Natural killer cell (primary cell): ENCODE measurements around the gene PSMB11. TPM values are rescaled to one million over a fixed set of nuclear protein-coding genes. Genes with fewer than 3 reads are reported as not detected.

Experiments used
- ATAC-seq, 3 donors: fragments of 150-1000 bp in 2 of 3; fragments of 200-7000 bp in 1 of 3; cut with Tn5 transposase; 1 replicate in 1 of 3; 2 replicates in 2 of 3; pipeline ENCODE4 v1.10.0; 2021; ENCODE audit warnings: mild to moderate bottlenecking in 2 of 3, moderate library complexity in 2 of 3
- DNase-seq, 2 donors: peaks; one replicate each; pipeline versions ENCODE4 v3.0.0 to v3.0.0-alpha.2; 2013 to 2021; ENCODE audit warnings: mixed read lengths in 1 of 2
- H3K27ac ChIP-seq: one replicate; pipeline ENCODE4 v1.5.1; 2013; ENCODE audit warnings: mild to moderate bottlenecking, low read length
- H3K27me3 ChIP-seq: one replicate; pipeline ENCODE4 v1.6.1; 2013; ENCODE audit warnings: low read length; ENCODE audit not compliant: control insufficient read depth, insufficient read depth
- H3K36me3 ChIP-seq: one replicate; pipeline ENCODE4 v1.6.1; 2013; ENCODE audit warnings: low read length; ENCODE audit not compliant: control insufficient read depth, insufficient read depth
- H3K4me1 ChIP-seq: one replicate; pipeline ENCODE4 v1.6.1; 2013; ENCODE audit warnings: low read length; ENCODE audit not compliant: control insufficient read depth, insufficient read depth
- H3K4me3 ChIP-seq: one replicate; pipeline ENCODE4 v1.5.1; 2013; ENCODE audit warnings: low read length
- H3K9me3 ChIP-seq: one replicate; pipeline ENCODE4 v1.6.1; 2013; ENCODE audit warnings: low read length; ENCODE audit not compliant: control insufficient read depth, insufficient read depth
- H3K27ac Mint-ChIP-seq, 2 donors: one replicate each; pipeline ENCODE4 v1.8.0; 2022; ENCODE audit warnings: mild to moderate bottlenecking in 2 of 2, mixed read lengths in 2 of 2, moderate library complexity in 1 of 2
- H3K27me3 Mint-ChIP-seq, 2 donors: one replicate each; pipeline ENCODE4 v1.8.0; 2022; ENCODE audit warnings: low read depth in 2 of 2, mixed read lengths in 2 of 2
- H3K36me3 Mint-ChIP-seq: one replicate; pipeline ENCODE4 v1.8.0; 2022; ENCODE audit warnings: mixed read lengths
- H3K4me1 Mint-ChIP-seq, 2 donors: one replicate each; pipeline ENCODE4 v1.8.0; 2022; ENCODE audit warnings: mixed read lengths in 2 of 2
- H3K4me3 Mint-ChIP-seq: one replicate; pipeline ENCODE4 v1.8.0; 2022; ENCODE audit warnings: mild to moderate bottlenecking, moderate library complexity, mixed read lengths
- H3K9me3 Mint-ChIP-seq, 2 donors: one replicate each; pipeline ENCODE4 v1.8.0; 2022; ENCODE audit warnings: mixed read lengths in 2 of 2
- WGBS: methylation state at CpG from one replicate; pipeline ENCODE4 v1.1.7; 2013; ENCODE audit warnings: missing lambda C conversion rate; ENCODE audit not compliant: insufficient coverage; 5-methylcytosine and 5-hydroxymethylcytosine counted together
- intact Hi-C: fragments of 100-400 bp; cut with micrococcal nuclease; formaldehyde crosslinking; loops from one replicate; pipeline ENCODE4 v1.14.2; 2022
- total RNA-seq, 4 donors: library from RNA; stranded (reverse); fragments of 120-200 nt in 1 of 4; gene quantifications; one replicate each; pipeline versions ENCODE4 v1.2.3 to v1.2.4, GENCODE V29; 2013 to 2022
- TF ChIP-seq, protein P1 (sequence below): fragments of 200-600 bp; IDR thresholded peaks from one replicate; pipeline ENCODE4 v1.8.0; 2022; ENCODE audit warnings: antibody characterized with exemption

The PSMB11 gene
- total RNA-seq, 3 donors from 2014 or later (not counting 1 experiment from before 2014, with no cell fraction given) = not detected

DNA sequence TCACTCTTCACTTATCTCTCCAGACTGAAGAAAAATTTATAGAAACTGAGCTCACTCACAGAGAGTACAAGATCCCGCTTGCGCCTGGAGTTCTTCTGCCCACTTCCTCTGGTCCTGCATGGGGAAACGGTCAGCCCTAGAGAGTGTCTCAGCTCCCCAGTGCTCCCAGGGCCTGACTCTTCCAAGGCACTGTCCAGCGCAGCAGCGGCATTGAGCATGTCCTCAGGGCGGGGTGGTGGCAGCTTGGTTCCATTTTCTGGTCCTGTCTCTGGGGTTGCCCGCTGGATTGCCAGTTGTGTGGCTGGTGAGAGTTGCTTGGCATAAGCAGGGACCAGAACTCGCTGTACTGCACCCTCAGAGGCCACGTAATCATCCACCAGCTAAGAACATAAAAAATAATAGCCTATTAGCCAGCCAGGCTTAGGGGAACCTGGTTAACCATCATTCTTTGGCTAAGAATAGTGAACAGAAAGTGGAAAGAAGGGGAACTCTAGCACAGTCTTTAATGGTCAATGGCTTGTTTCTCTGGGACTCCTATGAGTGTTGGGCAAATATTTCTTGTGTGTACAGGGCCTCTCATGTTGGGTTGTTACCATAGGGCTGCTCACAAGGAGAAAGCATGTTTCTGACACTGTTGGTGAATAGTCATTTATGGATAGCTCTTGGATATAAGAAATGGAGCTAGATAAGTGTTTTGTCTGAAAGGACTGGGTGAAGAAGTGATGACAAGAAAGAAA lies 46.0 kb upstream of the PSMB11 start:
- H3K36me3 Mint-ChIP-seq = no peaks in the 10 kb centered on the region
- H3K9me3 ChIP-seq = no peaks in the 10 kb centered on the region
- H3K27ac Mint-ChIP-seq = no peak overlapping the region
- DNase-seq (no peak), ATAC-seq (no peak)
- 97% methylated on average over 7 of the region's 9 CpGs for WGBS
- peaks cover 18% of the 10 kb centered on the region for H3K36me3 ChIP-seq
- no peaks in the 10 kb centered on the region for H3K27me3 Mint-ChIP-seq
- H3K4me3 Mint-ChIP-seq = no peak overlapping the region
- H3K9me3 Mint-ChIP-seq = no peaks in the 10 kb centered on the region
- H3K27ac ChIP-seq = no peak overlapping the region
- intact Hi-C loops = no loop called here
- H3K4me1 Mint-ChIP-seq = no peaks in the 10 kb centered on the region
- no peaks in the 10 kb centered on the region for H3K27me3 ChIP-seq
- H3K4me3 ChIP-seq = no peak overlapping the region
- TF ChIP-seq, protein P1, sequence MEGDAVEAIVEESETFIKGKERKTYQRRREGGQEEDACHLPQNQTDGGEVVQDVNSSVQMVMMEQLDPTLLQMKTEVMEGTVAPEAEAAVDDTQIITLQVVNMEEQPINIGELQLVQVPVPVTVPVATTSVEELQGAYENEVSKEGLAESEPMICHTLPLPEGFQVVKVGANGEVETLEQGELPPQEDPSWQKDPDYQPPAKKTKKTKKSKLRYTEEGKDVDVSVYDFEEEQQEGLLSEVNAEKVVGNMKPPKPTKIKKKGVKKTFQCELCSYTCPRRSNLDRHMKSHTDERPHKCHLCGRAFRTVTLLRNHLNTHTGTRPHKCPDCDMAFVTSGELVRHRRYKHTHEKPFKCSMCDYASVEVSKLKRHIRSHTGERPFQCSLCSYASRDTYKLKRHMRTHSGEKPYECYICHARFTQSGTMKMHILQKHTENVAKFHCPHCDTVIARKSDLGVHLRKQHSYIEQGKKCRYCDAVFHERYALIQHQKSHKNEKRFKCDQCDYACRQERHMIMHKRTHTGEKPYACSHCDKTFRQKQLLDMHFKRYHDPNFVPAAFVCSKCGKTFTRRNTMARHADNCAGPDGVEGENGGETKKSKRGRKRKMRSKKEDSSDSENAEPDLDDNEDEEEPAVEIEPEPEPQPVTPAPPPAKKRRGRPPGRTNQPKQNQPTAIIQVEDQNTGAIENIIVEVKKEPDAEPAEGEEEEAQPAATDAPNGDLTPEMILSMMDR = no peak
- no peaks in the 10 kb centered on the region for H3K4me1 ChIP-seq

DNA sequence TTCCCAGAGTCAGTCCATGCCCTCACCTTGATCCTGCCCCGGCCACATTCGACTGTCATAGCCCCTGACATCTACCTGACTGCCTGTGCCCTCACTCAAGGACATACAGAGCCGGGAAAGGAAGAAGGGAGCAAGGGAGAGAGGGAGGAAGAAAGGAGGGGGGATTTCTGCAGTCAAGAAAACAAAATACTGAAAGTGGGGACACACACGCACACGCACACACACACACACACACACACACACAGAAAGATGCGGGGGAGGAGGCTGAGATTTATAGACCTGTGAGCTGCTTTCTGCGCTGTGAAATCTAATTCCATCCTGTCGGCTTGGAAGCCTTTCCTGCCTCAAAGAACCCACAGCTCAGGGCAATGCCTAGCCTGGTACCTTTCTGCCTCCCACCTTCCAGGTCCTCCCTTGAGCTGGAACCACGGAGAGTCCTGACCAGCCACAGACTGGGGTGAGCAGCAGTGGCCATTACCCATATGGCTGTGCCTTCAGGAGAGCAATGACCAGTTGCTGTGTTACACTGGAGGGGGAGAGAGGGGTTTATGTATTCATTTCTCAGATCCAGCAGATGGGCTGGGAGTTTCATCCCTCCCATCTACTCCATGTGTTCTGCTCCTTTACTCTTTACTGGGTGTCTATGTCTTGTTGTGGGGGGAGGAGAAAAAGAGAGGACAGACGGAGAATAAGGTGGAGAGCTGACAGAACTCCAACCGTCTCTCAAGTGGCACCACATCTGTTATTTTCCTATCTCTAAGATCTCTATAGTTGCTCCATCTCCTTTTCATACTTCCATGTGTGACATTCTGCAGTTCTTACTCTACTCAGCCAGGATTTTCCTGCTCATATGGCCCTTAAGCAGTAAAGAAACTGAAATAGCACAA lies 45.0 kb upstream of the PSMB11 start:
- intact Hi-C loops = no loop called here
- H3K27ac Mint-ChIP-seq = no peak overlapping the region
- TF ChIP-seq, protein P1 = no peak
- H3K36me3 Mint-ChIP-seq = no peaks in the 10 kb centered on the region
- no peaks in the 10 kb centered on the region for H3K4me1 ChIP-seq
- 82% methylated on average over 10 of the region's 11 CpGs for WGBS
- H3K36me3 ChIP-seq = peaks cover 16% of the 10 kb centered on the region
- no peaks in the 10 kb centered on the region for H3K27me3 ChIP-seq
- H3K9me3 ChIP-seq = no peaks in the 10 kb centered on the region
- no peak overlapping the region for H3K4me3 ChIP-seq
- no peak overlapping the region for H3K27ac ChIP-seq
- DNase-seq (no peak), ATAC-seq (no peak)
- H3K4me3 Mint-ChIP-seq = no peak overlapping the region
- no peaks in the 10 kb centered on the region for H3K4me1 Mint-ChIP-seq
- H3K27me3 Mint-ChIP-seq = no peaks in the 10 kb centered on the region
- no peaks in the 10 kb centered on the region for H3K9me3 Mint-ChIP-seq

DNA sequence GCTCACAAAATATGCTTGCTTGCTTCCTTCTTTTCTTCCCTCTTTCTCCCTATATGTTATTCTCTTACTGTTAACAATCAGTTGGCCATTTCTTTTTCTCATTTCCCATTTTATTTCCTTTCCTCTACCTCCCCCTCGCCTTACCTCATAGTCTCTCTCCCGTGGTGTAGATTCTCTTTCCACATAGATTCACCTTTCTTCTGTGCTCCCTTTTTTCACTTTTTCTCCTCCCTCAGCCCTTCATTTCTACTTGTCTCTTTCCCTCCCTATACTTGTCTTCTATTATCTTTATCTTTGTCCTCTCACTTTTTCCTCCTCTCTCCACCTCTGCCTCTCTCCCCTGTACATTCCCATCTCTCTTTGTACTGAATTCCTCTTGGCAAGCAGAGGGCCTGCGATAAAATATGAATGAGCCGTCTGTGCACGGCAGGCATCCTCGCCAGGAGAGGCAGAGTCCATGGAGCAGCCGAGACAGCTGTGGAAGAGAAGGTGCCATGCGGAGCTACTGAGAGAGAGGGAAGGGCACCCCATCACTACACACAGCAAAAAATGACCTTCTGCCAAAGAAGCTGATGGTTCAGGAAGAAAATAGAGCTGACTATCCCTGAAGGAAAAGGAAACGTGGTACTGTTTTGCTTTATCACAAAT lies 44.2 kb upstream of the PSMB11 start:
- peaks cover 16% of the 10 kb centered on the region for H3K36me3 ChIP-seq
- Mint-ChIP-seq H3K36me3 (no peaks in the 10 kb centered on the region), H3K27me3 (no peaks in the 10 kb centered on the region), H3K4me1 (no peaks in the 10 kb centered on the region), H3K4me3 (no peak overlapping the region), H3K9me3 (no peaks in the 10 kb centered on the region), H3K27ac (no peak overlapping the region)
- TF ChIP-seq, protein P1 = no peak
- 93% methylated on average over 6 of the region's 9 CpGs for WGBS
- DNase-seq (no peak), ATAC-seq (no peak)
- no peak overlapping the region for H3K4me3 ChIP-seq
- H3K27me3 ChIP-seq = no peaks in the 10 kb centered on the region
- H3K9me3 ChIP-seq = no peaks in the 10 kb centered on the region
- H3K27ac ChIP-seq = no peak overlapping the region
- no peaks in the 10 kb centered on the region for H3K4me1 ChIP-seq
- intact Hi-C loops = no loop called here
